Right lobe of liver (tissue), 6 donors: Measurements from ENCODE around the gene PPOX. TPM values are rescaled to one million over a fixed set of nuclear protein-coding genes. Genes with fewer than 3 reads are reported as not detected.

ENCODE experiments used
- ATAC-seq, 4 donors: fragments of 200-7000 bp; cut with Tn5 transposase; one replicate each; pipeline ENCODE4 v1.9.1; 2020; ENCODE audit warnings: mild to moderate bottlenecking in 4 of 4, moderate library complexity in 4 of 4
- DNase-seq, 3 donors: peaks; one replicate each; pipeline ENCODE4 v3.0.0-alpha.2; 2020
- H3K27ac ChIP-seq, 3 donors: fragments of 200-600 bp; one replicate each; pipeline ENCODE4 v1.8.0; 2022
- H3K27me3 ChIP-seq, 2 donors: fragments of 200-600 bp; one replicate each; pipeline ENCODE4 v1.8.0; 2022
- H3K36me3 ChIP-seq, 4 donors: fragments of 200-600 bp; sonication (generic) in 1 of 4; one replicate each; pipeline versions ENCODE4 v1.5.1 to v1.8.0; 2017 to 2022; ENCODE audit warnings: control low read depth in 1 of 4
- H3K4me1 ChIP-seq, 4 donors: fragments of 200-600 bp; sonication (generic) in 1 of 4; one replicate each; pipeline versions ENCODE4 v1.5.1 to v1.8.0; 2017 to 2022; ENCODE audit warnings: control low read depth in 1 of 4
- H3K4me3 ChIP-seq, 3 donors: fragments of 200-600 bp; one replicate each; pipeline ENCODE4 v1.8.0; 2022
- H3K9me3 ChIP-seq, 4 donors: fragments of 200-600 bp; sonication (generic) in 1 of 4; one replicate each; pipeline versions ENCODE4 v1.5.1 to v1.8.0; 2017 to 2022; ENCODE audit warnings: control low read depth in 1 of 4
- CTCF ChIP-seq, 4 donors: fragments of 200-600 bp in 3 of 4; fragments of 450-650 bp in 1 of 4; IDR thresholded peaks; one replicate each; pipeline versions ENCODE4 v1.5.1 to v1.8.0; 2016 to 2022; ENCODE audit warnings: antibody characterized with exemption in 4 of 4, mild to moderate bottlenecking in 2 of 4
- POLR2A ChIP-seq: fragments of 450-650 bp; IDR thresholded peaks from one replicate; pipeline ENCODE4 v1.6.1; 2017; ENCODE audit warnings: antibody characterized with exemption, mild to moderate bottlenecking
- WGBS: methylation state at CpG from one replicate; pipeline ENCODE4 v1.1.6; 2018; ENCODE audit warnings: low coverage, low lambda C conversion rate; ENCODE audit not compliant: insufficient coverage; ENCODE audit errors: missing lambda C conversion rate; 5-methylcytosine and 5-hydroxymethylcytosine counted together
- intact Hi-C, 2 donors: fragments of 100-400 bp; cut with DNase I; formaldehyde crosslinking; loops; one replicate each; pipeline versions ENCODE4 v1.11.2 to v1.14.1; 2022
- total RNA-seq, 6 experiments: library from RNA; depleted of rRNA in 2 of 6; stranded (reverse); fragments of >200 nt in 2 of 6; fragmentation: NEBNext Ultra II Directional in 3 of 6; extraction: Animal tissue kit (Norgen Biotek cat#: 25700) in 3 of 6; gene quantifications; one replicate each; pipeline versions ENCODE4 v1.1.0 to v1.2.4, GENCODE V29; 2016 to 2023
- donor health status: DM: no; HTN: yes; CAD: no.
- donor health status: DM: no; HTN: no; CAD: no.
- donor health status: DM: no; HTN: no; CAD: no.
- donor health status: DM: no; HTN: yes; CAD: no.
- donor health status: DM: no; HTN: yes; CAD: no.

Gene PPOX
- total RNA-seq, 6 experiments from 2014 or later: 7.6 to 14.3 (median 9.5) TPM

DNA sequence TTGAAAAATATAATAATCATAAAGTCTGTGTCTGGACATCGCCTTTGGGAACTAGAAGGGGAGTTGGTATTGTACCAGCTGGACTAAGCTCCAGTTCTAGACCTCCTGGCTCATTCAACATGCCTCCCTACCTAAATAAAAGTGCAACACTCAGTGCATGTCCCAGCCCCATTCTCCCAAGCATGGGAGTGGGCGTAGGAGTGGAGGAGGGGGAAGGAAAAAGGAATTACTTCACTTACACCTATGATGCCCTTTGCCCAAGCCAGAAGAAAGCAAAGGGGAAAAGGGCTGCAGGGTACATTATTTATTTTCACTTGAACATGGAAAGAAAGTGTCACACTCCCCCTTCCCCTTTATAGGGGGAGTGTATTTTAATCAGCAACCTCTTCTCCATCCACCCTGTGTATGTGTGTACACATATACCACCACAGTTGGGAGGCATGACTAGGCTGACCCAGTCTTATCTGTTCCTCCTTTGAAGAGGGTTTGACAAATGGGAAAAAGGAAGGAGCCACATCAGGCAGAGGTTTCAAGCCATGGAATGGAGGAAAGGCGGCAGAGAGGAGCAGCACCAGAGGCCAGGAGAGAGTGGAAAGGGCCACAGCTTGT, 45.1 kb upstream of the PPOX start:
- Histone ChIP-seq H3K4me3 (no peak overlapping the region), H3K9me3 (no peaks in the 10 kb centered on the region), H3K4me1 (peaks cover 0 to 27% (median 13%) of the 10 kb centered on the region in 4 donors), H3K36me3 (peaks cover 0 to 58% (median 40%) of the 10 kb centered on the region in 4 donors), H3K27ac (no peak overlapping the region), H3K27me3 (no peaks in the 10 kb centered on the region)
- TF ChIP-seq CTCF (IDR thresholded peaks at IDR 0.05) (no peak), POLR2A (no peak)
- no peak for DNase-seq
- intact Hi-C loops: no loop called here
- ATAC-seq: no peak
- WGBS: 68% methylated on average over 3 of the region's 3 CpGs

DNA sequence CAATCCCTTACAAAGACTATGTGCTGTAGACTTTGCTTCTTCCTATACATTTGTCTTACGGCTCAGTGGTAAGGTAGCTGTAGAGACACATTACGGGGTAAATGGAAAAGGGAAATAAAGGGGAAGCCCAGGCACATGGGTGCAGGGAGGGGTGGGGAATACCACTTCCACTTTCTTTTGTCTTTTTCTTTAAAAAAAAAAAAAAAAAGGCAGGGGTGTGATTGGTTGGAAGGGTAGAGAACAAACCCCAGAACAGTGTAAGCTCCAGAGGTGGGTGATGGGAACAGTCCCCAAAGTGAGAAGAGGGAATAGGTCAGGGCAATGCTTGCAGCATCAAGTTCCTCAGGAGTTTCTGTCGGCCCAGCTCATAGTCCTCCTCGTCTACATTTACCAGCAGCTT, 44.4 kb upstream of the PPOX start:
- Histone ChIP-seq H3K4me3 (no peak overlapping the region), H3K4me1 (peaks cover 0 to 20% (median 10%) of the 10 kb centered on the region in 4 donors), H3K27ac (no peak overlapping the region), H3K27me3 (no peaks in the 10 kb centered on the region), H3K9me3 (no peaks in the 10 kb centered on the region), H3K36me3 (peaks cover 0 to 58% (median 40%) of the 10 kb centered on the region in 4 donors)
- 67% methylated on average over 4 of the region's 4 CpGs for WGBS
- ATAC-seq: no peak
- intact Hi-C loops: no loop called here
- no peak for DNase-seq
- TF ChIP-seq CTCF (IDR thresholded peaks at IDR 0.05) (no peak), POLR2A (no peak)

DNA sequence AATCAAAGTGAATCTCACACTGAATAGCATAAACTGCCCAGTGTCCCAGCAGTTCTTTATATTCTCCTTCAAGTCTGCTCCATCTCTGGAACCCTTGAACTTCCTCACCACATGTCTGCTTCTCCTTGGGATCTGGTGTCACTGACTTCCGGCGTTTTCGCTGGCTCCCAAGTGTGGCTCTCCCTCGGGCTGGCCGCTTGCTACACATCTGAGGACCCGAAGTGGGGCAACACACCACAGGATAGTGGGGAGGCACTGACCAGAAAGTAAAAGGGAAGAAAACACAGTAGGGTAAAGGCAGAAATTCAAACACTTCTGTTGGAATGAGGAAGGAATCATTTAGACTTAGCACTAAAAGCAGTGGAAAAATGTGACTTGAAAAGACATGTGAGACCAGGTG, 43.3 kb upstream of the PPOX start:
- intact Hi-C loops: no loop called here
- WGBS: 87% methylated on average over 6 of the region's 6 CpGs

GRCh38 chr1:161127649-161128048, 38.6 kb upstream of the PPOX start:
- peaks cover 0 to 8% (median 1%) of the 10 kb centered on the region in 4 donors for H3K4me1 ChIP-seq
- DNase-seq (no peak), ATAC-seq (no peak)
- intact Hi-C loops: no loop called here
- H3K36me3 ChIP-seq: peaks cover 0 to 46% (median 16%) of the 10 kb centered on the region in 4 donors
- 56% methylated on average over 2 of the region's 2 CpGs for WGBS
- H3K4me3 ChIP-seq: no peak overlapping the region
- H3K27me3 ChIP-seq: no peaks in the 10 kb centered on the region
- H3K9me3 ChIP-seq: no peaks in the 10 kb centered on the region
- no peak overlapping the region for H3K27ac ChIP-seq
- TF ChIP-seq POLR2A: no peak
- no peak for TF ChIP-seq CTCF (IDR thresholded peaks at IDR 0.05)

More for the DNA sequence above, 43.3 kb upstream of the PPOX start:
- H3K4me3 ChIP-seq: no peak overlapping the region
- DNase-seq: no peak
- no peaks in the 10 kb centered on the region for H3K27me3 ChIP-seq
- H3K4me1 ChIP-seq: peaks cover 0 to 20% (median 8%) of the 10 kb centered on the region in 4 donors
- TF ChIP-seq CTCF (IDR thresholded peaks at IDR 0.05): no peak
- TF ChIP-seq POLR2A: no peak
- H3K27ac ChIP-seq: no peak overlapping the region
- H3K36me3 ChIP-seq: peaks cover 0 to 62% (median 40%) of the 10 kb centered on the region in 4 donors
- H3K9me3 ChIP-seq: no peaks in the 10 kb centered on the region
- ATAC-seq: no peak
